Ramos (cell line): ENCODE measurements around the gene LHX5.

Experiments
- in situ Hi-C: fragments of 300-500 bp; cut with MboI; formaldehyde crosslinking; loops from one replicate; pipeline ENCODE4 v1.14.3; 2022; ENCODE audit warnings: low sequenced_read_pairs; ENCODE audit not compliant: unreplicated experiment

LHX5 gene

GRCh38 chr12:113478351-113479011, 6.8 kb upstream of the LHX5 start:
- in situ Hi-C loops: loop anchor here (10.0 kb wide), 1 partner anchor 436 kb away; no protein-coding TSS in a partner anchor

GRCh38 chr12:113477842-113478215, 6.2 kb upstream of the LHX5 start:
- in situ Hi-C loops: loop anchor here (10.0 kb wide), 1 partner anchor 437 kb away; no protein-coding TSS in a partner anchor

- in situ Hi-C loops: loop anchor here (10.0 kb wide), 1 partner anchor 437 kb away; no protein-coding TSS in a partner anchor
Measured at GRCh38 chr12:113477171-113477841, 5.6 kb upstream of the LHX5 start.

- in situ Hi-C loops: loop anchor here (10.0 kb wide), 1 partner anchor 438 kb away; no protein-coding TSS in a partner anchor
Measured at GRCh38 chr12:113476176-113476986, 4.7 kb upstream of the LHX5 start.

- in situ Hi-C loops: loop anchor here (10.0 kb wide), 1 partner anchor 439 kb away; no protein-coding TSS in a partner anchor
Measured at GRCh38 chr12:113475451-113476175, 3.9 kb upstream of the LHX5 start.

- in situ Hi-C loops: loop anchor here (10.0 kb wide), 1 partner anchor 440 kb away; no protein-coding TSS in a partner anchor
Measured at GRCh38 chr12:113474635-113475436, 3.2 kb upstream of the LHX5 start.

GRCh38 chr12:113473942-113474341, 2.3 kb upstream of the LHX5 start:
- in situ Hi-C loops: loop anchor here (10.0 kb wide), 1 partner anchor 441 kb away; no protein-coding TSS in a partner anchor

GRCh38 chr12:113473400-113473799, 1.7 kb upstream of the LHX5 start:
- in situ Hi-C loops: loop anchor here (10.0 kb wide), 1 partner anchor 441 kb away; no protein-coding TSS in a partner anchor

- in situ Hi-C loops: loop anchor here (10.0 kb wide), 1 partner anchor 442 kb away; no protein-coding TSS in a partner anchor
Measured at GRCh38 chr12:113472191-113473121, 785 bp upstream of the LHX5 start.

GRCh38 chr12:113470871-113471618, 626 bp downstream of the LHX5 start:
- in situ Hi-C loops: loop anchor here (10.0 kb wide), 1 partner anchor 444 kb away; no protein-coding TSS in a partner anchor

- in situ Hi-C loops: loop anchor here (10.0 kb wide), 1 partner anchor 445 kb away; no protein-coding TSS in a partner anchor
Measured at GRCh38 chr12:113469949-113470743, 1.5 kb downstream of the LHX5 start.

GRCh38 chr12:113469224-113469948, 2.3 kb downstream of the LHX5 start:
- in situ Hi-C loops: no loop called here

- in situ Hi-C loops: no loop called here
Measured at GRCh38 chr12:113468365-113469223, 3.1 kb downstream of the LHX5 start.

GRCh38 chr12:113467502-113468364, 3.9 kb downstream of the LHX5 start:
- in situ Hi-C loops: no loop called here
